Esophagus (tissue), 2 donors: ENCODE measurements around the gene KCTD5. TPM values are rescaled to one million over a fixed set of nuclear protein-coding genes. Genes with fewer than 3 reads are reported as not detected.

Experiments
- H3K27ac ChIP-seq, 2 donors: one replicate each; pipeline ENCODE4 v1.5.1; 2013; ENCODE audit warnings: low read depth in 2 of 2, mild to moderate bottlenecking in 2 of 2, inconsistent platforms in 1 of 2, low read length in 1 of 2, moderate library complexity in 1 of 2
- H3K27me3 ChIP-seq, 2 donors: one replicate each; pipeline ENCODE4 v1.6.1; 2013; ENCODE audit warnings: low read length in 2 of 2, control low read depth in 1 of 2, mild to moderate bottlenecking in 1 of 2; ENCODE audit not compliant: insufficient read depth in 2 of 2, control insufficient read depth in 1 of 2
- H3K36me3 ChIP-seq, 2 donors: one replicate each; pipeline ENCODE4 v1.6.1; 2013; ENCODE audit warnings: low read length in 1 of 2; ENCODE audit not compliant: control insufficient read depth in 2 of 2, insufficient read depth in 2 of 2
- H3K4me1 ChIP-seq, 2 donors: one replicate each; pipeline ENCODE4 v1.6.1; 2013; ENCODE audit warnings: low read length in 1 of 2; ENCODE audit not compliant: control insufficient read depth in 2 of 2, insufficient read depth in 2 of 2
- H3K4me3 ChIP-seq, 2 donors: one replicate each; pipeline ENCODE4 v1.5.1; 2013; ENCODE audit warnings: low read length in 2 of 2, mild to moderate bottlenecking in 2 of 2, low read depth in 1 of 2, moderate library complexity in 1 of 2
- H3K9me3 ChIP-seq, 2 donors: one replicate each; pipeline ENCODE4 v1.6.1; 2013; ENCODE audit warnings: mild to moderate bottlenecking in 2 of 2, low read depth in 1 of 2, low read length in 1 of 2, moderate library complexity in 1 of 2; ENCODE audit not compliant: control insufficient read depth in 2 of 2, insufficient read depth in 1 of 2
- WGBS, 2 donors: extraction: QIAGEN DNeasy Blood & Tissue Kit; methylation state at CpG; one replicate each; pipeline ENCODE4 v1.1.7; 2013; 5-methylcytosine and 5-hydroxymethylcytosine counted together
- polyA plus RNA-seq, 2 donors: library from polyadenylated mRNA; stranded (reverse); fragments of 200-250 nt; gene quantifications; one replicate each; pipeline ENCODE4 v1.2.3, GENCODE V29; 2013
- donor health status: healthy with polysubstance abuse.
- donor health status: Bipolar disorder and iron deficiency.

Gene KCTD5
- polyA plus RNA-seq, 2 donors = 23.1 to 25.4 TPM

DNA sequence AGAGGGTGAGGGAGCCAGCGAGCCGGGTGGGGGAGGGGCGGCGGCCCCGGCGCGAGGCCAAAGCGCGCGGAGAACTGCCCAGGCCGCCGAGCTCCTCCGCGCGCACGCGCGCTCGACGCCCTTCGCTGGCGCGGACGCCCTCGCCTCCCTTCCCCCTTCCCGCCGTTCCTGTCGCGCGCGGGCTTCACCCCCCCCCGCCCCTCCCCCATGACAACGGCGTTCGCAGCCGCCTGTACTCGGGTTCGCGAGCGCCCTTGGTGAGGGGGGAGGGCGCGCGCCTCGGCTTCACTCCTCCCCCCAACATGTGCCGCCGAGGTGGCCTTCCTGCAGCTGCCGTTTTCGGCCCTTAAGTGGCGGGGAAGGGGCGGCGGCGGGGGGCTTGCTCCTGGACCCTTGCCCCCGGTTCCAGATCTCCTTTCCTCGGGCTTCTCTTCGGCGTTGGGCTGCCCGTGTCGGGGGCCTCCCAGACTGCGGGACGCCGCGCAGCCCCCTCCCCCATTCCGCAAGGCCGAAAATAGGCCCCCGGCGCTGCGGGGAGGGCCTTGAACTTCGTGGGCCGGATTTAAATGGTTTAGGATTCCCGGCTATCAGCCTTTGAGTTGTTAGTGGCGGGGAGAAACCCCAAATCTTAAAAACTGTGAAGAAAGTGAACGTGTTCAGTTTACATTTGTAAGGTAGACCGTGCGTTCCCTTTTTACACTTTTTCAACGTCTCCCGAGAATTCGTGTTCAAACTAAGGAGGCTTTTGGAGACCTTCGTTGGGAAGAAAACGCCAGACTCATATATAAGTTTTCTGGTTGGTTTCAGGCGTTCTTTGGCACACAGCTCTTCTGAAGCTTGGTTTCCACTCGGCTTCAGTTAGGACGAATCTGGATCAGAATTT, 70.8 kb downstream of the KCTD5 start:
- peak overlapping the region; percentile 85 to 86 for H3K4me3 ChIP-seq
- H3K27me3 ChIP-seq = no peaks in the 10 kb centered on the region
- H3K36me3 ChIP-seq = peaks cover 7 to 15% of the 10 kb centered on the region in 2 donors
- peak overlapping the region; percentile 100 for H3K27ac ChIP-seq
- H3K4me1 ChIP-seq = peaks cover under 1 to 6% of the 10 kb centered on the region in 2 donors
- peaks cover 0 to 2% of the 10 kb centered on the region in 2 donors for H3K9me3 ChIP-seq
- 1% methylated on average over 46 to 81 of the region's 82 CpGs for whole genome bisulfite sequencing, 2 donors

DNA sequence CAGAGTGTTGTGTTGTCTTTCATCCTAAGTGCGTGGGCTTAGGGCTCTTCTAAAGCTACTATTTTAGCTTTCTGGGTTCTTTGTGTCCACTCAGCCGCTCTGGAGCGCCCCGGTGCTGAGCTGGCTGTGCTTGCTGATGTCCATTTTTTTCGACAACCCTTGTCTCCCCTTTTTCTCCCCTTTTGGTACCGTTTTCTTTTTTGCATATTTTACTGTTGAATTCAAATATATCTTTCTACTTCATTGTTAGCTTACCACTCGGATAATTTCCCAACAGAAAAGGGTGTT, 71.4 kb downstream of the KCTD5 start:
- H3K36me3 ChIP-seq = peaks cover 10 to 16% of the 10 kb centered on the region in 2 donors
- WGBS, 2 donors = 3% methylated on average over 7 of the region's 7 CpGs
- H3K27me3 ChIP-seq = no peaks in the 10 kb centered on the region
- H3K4me3 ChIP-seq = peak overlapping the region; percentile 85 to 86
- peak overlapping the region; percentile 100 for H3K27ac ChIP-seq
- H3K4me1 ChIP-seq = peaks cover 2 to 6% of the 10 kb centered on the region in 2 donors
- peaks cover 0 to 2% of the 10 kb centered on the region in 2 donors for H3K9me3 ChIP-seq

DNA sequence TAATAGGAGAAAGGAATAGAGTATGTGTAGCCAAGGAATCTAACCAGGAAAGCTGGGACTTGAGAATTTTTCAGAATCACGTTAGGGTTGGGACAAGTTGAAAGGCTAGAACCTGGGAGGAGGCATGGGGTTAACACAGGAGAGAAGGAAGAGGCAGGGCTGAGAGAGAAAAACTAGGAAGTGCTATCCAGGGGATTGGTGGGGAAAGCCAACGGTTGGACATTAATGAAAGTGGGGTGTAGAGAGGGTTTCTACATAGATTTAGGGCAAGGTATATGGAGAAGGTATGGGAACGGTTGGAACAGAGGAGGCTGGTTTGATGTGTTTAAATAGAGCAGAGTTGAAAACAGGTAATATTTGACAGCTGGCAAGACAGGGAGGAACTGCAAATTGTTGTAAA, 72.8 kb downstream of the KCTD5 start:
- Histone ChIP-seq H3K27ac (no peak overlapping the region), H3K9me3 (peaks cover 0 to 2% of the 10 kb centered on the region in 2 donors), H3K4me3 (peak overlapping the region in 1 of 2 donors; percentile 85), H3K4me1 (peaks cover 2 to 6% of the 10 kb centered on the region in 2 donors), H3K27me3 (no peaks in the 10 kb centered on the region), H3K36me3 (peaks cover 16 to 25% of the 10 kb centered on the region in 2 donors)
- WGBS, 2 donors = 16 to 18% methylated on average over 3 of the region's 3 CpGs

DNA sequence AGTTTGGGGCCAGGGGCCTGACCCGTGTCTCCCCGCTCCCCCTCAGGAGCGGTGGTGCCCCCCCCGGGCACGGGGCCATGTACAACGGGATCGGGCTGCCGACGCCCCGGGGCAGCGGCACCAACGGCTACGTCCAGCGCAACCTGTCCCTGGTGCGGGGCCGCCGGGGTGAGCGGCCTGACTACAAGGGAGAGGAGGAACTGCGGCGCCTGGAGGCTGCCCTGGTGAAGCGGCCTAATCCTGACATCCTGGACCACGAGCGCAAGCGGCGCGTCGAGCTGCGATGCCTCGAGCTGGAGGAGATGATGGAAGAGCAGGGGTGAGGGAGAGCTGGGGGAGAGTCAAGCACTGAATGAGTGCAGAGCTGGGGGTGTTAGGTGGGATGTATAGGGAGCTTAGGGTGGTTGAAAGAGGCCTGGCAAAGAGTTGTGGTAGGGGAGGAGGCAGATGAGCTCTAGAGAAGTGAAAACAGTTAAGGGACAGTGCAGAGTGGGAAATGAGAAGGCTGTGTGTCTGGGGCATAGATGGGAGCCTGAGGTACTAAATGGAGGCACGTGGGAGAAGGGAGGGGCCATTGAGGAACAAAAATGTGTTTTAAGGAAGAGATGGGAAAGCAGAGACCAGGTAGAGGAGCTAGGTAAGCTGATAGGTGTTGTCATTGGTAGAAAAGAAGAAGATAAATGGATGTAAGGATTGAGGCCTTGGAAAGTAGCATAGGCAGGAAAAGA, 74.1 kb downstream of the KCTD5 start:
- H3K4me1 ChIP-seq = peaks cover 2 to 6% of the 10 kb centered on the region in 2 donors
- WGBS, 2 donors = 84 to 87% methylated on average over 28 to 30 of the region's 30 CpGs
- peaks cover 21 to 28% of the 10 kb centered on the region in 2 donors for H3K36me3 ChIP-seq
- no peaks in the 10 kb centered on the region for H3K27me3 ChIP-seq
- no peak overlapping the region for H3K4me3 ChIP-seq
- no peak overlapping the region for H3K27ac ChIP-seq
- H3K9me3 ChIP-seq = peaks cover 0 to 1% of the 10 kb centered on the region in 2 donors

GRCh38 chr16:2757344-2757743, 75.0 kb downstream of the KCTD5 start:
- Histone ChIP-seq H3K4me3 (no peak overlapping the region), H3K27ac (no peak overlapping the region), H3K9me3 (no peaks in the 10 kb centered on the region), H3K27me3 (no peaks in the 10 kb centered on the region), H3K4me1 (peaks cover 2 to 6% of the 10 kb centered on the region in 2 donors), H3K36me3 (peaks cover 30 to 37% of the 10 kb centered on the region in 2 donors)
- 76 to 79% methylated on average over 11 of the region's 11 CpGs for WGBS, 2 donors

Other genes starting within 250 kb of the KCTD5 start
- 1 to 10 TPM; 3.7 to 6.0 TPM for gene TEDC2, start 222.4 kb upstream of the KCTD5 start, polyA plus RNA-seq
- gene NTN3, start 211.2 kb upstream of the KCTD5 start, polyA plus RNA-seq = under 1 TPM in 1 of 2 donors, not detected in 1; 0.06 TPM
- gene TBC1D24, start 207.4 kb upstream of the KCTD5 start, polyA plus RNA-seq = 1 to 10 TPM; 1.3 to 2.8 TPM
- gene ATP6V0C, start 168.6 kb upstream of the KCTD5 start, polyA plus RNA-seq = 100 to 1,000 TPM; 196 to 214 TPM
- 10 to 100 TPM; 18.8 to 24.1 TPM for gene AMDHD2, start 162.2 kb upstream of the KCTD5 start, polyA plus RNA-seq
- gene CEMP1, start 151.1 kb upstream of the KCTD5 start, polyA plus RNA-seq = under 1 TPM; 0.18 to 0.55 TPM
- 10 to 100 TPM; 11.8 to 12.8 TPM for gene PDPK1, start 144.5 kb upstream of the KCTD5 start, polyA plus RNA-seq
- gene PRSS27, start 37.7 kb downstream of the KCTD5 start, polyA plus RNA-seq = 100 to 1,000 TPM; 500 to 620 TPM
- gene SRRM2, start 70.1 kb downstream of the KCTD5 start, polyA plus RNA-seq = 100 to 1,000 TPM; 317 to 886 TPM
- 100 to 1,000 TPM; 361 to 887 TPM for gene ELOB, start 94.8 kb downstream of the KCTD5 start, polyA plus RNA-seq
- gene PRSS33, start 105.0 kb downstream of the KCTD5 start, polyA plus RNA-seq = not detected
- gene PRSS41, start 115.9 kb downstream of the KCTD5 start, polyA plus RNA-seq = not detected
- gene PRSS21, start 134.7 kb downstream of the KCTD5 start, polyA plus RNA-seq = 1 to 10 TPM in 1 of 2 donors, under 1 TPM in 1; 0.86 to 1.8 TPM
- 1 to 10 TPM in 1 of 2 donors, under 1 TPM in 1; 0.77 to 1.1 TPM for gene ZG16B, start 147.8 kb downstream of the KCTD5 start, polyA plus RNA-seq
- gene PRSS22, start 175.6 kb downstream of the KCTD5 start, polyA plus RNA-seq = 100 to 1,000 TPM; 109 to 281 TPM
- 10 to 100 TPM; 23.9 to 30.9 TPM for gene FLYWCH2, start 200.7 kb downstream of the KCTD5 start, polyA plus RNA-seq
- 10 to 100 TPM; 12.9 to 20.2 TPM for gene FLYWCH1, start 229.4 kb downstream of the KCTD5 start, polyA plus RNA-seq